ENCODE data around the gene EXOC6B.
A peak's percentile ranks its signal among the peaks of the same experiment; 100 is the strongest.
"Not testable (repeated sequence)": the region's sequence is repeated elsewhere in the genome, so short reads cannot be mapped to it uniquely, and the experiment has no call there.

EXOC6B gene

DNA sequence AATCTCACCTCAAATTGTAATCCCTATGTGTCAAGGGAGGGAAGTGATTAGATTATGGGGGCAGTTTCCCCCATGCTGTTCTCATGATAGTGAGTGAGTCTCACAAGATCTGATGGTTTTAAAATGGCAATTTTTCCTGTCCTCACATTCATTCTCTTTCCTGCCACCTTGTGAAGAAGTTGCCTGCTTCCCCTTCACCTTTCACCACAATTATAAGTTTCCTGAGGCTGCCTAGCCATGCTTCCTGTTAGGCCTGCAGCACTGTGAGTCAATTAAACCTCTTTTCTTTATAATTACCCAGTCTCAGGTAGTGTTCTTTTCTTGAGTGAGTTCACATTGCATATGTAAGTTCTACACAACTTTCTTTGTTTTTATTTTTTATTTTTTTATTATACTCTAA, 271.5 kb downstream of the EXOC6B start:
- FAIRE-seq (no peak), DNase-seq (ENCODE audit: insufficient read length, low spot score) (no peak)
- no peak for TF ChIP-seq POLR2A (IDR thresholded peaks at IDR 0.05; ENCODE audit: low read depth, low read length)

DNA sequence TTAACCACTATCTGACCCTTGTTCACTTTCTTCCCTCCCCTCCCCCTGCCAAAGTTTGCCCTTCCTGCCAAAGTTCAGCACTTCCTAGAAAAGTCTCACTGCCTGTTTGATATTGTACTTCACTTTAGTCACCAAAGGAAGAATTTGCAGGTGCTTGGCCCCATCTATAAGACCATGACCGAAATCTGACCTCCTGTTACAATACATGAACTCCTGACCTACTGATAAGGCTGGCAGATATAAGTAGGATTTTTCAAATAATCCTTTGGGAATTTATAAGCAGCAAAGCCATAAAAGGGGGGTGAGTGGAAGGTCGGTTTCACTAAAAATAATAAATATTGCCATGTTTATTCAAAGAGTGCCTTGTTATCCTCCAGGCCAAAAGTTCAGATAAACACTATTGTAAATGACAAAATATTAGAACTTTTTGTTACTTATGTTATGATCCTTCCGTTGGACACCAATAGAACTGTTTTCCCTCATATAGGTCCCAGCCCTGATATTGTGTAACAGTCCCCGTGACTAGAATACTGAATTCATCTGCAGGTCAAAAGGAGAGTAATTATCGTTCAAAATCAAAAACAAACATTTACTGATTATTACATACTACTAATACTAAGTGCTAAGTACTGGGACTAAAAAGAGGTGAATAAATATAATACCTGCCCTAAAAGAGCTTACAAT, 277.6 kb downstream of the EXOC6B start:
- DNase-seq (ENCODE audit: insufficient read length, low spot score), result no peak
- TF ChIP-seq POLR2A (IDR thresholded peaks at IDR 0.05; ENCODE audit: low read depth, low read length), result no peak
- FAIRE-seq, result no peak

DNA sequence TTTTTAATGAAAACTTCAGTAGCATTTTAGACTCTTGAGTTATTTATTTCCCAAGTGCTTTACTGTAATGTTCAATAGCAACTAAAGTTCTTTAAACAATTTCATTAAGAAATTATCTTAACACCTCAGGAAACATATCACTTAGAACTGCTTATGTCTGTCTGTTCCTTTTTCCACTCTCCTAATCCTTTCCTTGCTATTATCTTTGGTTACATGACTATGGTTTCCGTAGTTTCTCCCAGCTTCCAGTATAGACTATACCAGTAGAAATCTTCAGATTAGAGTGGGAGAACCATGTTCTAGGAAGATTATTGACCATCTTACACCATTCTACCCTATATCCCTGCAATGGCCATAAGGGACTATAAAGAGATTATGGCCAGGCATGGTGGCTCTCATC, 280.0 kb downstream of the EXOC6B start:
- DNase-seq (ENCODE audit: insufficient read length, low spot score) (no peak), FAIRE-seq (no peak)
- no peak for TF ChIP-seq POLR2A (IDR thresholded peaks at IDR 0.05; ENCODE audit: low read depth, low read length)

DNA sequence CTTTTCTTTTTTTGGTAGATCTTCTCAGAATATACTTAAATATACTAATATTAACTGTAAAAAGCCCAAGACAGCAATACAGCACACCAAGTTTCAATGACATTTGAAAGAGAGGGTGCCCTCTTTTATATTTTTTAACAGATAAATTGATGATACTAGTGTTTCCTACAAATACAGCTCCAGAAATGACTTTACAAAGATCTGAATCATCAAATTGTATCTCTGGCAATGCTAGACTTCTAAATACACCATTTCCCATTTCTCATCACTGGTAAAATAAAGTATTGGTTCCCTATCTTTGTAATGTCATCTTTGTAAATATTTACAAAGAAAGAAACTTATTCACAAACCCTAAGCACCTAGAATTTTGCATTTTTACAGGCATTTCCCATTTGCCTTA, 281.3 kb downstream of the EXOC6B start:
- FAIRE-seq, result no peak
- DNase-seq (ENCODE audit: insufficient read length, low spot score), result no peak
- TF ChIP-seq POLR2A (IDR thresholded peaks at IDR 0.05; ENCODE audit: low read depth, low read length), result no peak

DNA sequence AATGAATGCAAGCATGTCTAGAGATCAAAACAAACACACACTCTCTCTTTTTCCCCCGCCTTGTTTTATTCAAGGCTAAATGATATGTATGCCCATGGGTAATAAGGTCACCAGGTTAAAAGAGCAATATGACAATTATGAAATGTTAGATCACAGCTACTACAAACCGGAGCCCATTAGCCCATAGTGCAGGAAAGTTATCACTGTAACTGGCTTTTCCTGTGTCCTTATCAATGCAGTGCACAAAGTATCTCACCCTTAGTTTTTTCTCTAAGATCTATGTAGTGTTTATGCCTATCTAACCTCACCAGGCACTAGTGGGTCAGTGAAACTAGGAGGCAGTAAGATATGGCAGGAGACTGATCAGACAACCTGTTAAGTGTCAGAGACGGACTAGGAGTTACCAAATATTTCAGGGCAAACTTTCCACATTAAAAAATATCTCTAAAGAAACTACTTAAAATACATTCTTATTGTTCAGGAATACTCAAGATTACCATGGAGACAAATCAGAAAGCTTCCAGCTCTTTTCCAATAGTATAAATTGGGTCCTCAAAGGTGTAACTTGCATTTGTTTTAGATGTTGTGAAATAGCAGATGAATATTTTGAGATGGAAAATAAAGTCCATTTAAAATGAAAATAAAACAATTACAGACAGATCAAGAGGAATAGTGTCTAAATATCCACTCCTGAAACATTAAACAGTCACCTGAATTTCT, 282.2 kb downstream of the EXOC6B start:
- no peak for DNase-seq (ENCODE audit: insufficient read length, low spot score)
- FAIRE-seq, result peak; percentile 61
- TF ChIP-seq POLR2A (IDR thresholded peaks at IDR 0.05; ENCODE audit: low read depth, low read length), result no peak

DNA sequence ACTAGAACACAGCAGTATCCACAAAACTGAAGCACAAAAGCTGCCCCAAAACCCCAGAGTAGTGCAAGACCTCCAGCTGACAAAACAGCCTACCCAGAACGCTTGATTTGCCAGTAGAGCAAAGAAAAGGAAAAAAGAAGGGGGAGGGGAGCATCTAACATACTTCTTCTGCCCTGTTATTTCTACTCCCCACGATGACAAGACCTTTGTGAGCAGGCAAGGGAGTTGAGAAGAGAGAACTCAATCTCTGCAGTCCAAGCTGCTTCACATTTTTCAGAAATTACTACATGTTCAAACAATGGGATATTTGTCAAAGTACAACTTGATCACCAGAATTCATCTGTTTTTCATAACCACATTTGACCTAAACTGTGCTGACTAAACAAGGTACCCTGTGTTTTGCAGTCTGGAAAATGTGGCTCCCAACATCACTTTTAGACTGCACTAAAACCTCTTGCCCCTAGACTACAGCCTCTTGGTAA, 286.7 kb downstream of the EXOC6B start:
- DNase-seq (ENCODE audit: insufficient read length, low spot score) (peak; percentile 15), FAIRE-seq (peak; percentile 98)
- TF ChIP-seq POLR2A (IDR thresholded peaks at IDR 0.05; ENCODE audit: low read depth, low read length), result no peak

DNA sequence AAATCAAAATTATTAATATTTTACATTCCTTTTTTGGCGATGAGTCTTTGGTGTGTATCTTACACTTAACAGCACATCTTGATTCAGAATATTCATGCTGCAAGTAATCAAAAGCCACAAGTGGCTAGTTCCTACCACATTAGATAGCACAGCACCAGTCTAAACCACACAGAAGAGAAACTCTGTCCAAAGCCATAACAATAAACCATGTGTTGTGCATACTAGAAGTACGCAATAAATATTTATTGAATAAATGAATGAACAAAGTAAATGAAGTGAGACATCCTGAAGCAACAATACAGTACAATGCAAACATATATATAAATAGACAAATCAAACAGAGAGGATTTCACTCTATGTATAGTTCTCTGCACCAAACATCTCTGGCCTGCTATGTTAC, 287.3 kb downstream of the EXOC6B start:
- no peak for FAIRE-seq

GRCh38 chr2:72535586-72535985, 290.2 kb downstream of the EXOC6B start:
- not testable (repeated sequence) for DNase-seq (ENCODE audit: insufficient read length, low spot score); FAIRE-seq

More for the DNA sequence above, 287.3 kb downstream of the EXOC6B start:
- no peak for DNase-seq (ENCODE audit: insufficient read length, low spot score)
- TF ChIP-seq POLR2A (IDR thresholded peaks at IDR 0.05; ENCODE audit: low read depth, low read length), result no peak

DNA sequence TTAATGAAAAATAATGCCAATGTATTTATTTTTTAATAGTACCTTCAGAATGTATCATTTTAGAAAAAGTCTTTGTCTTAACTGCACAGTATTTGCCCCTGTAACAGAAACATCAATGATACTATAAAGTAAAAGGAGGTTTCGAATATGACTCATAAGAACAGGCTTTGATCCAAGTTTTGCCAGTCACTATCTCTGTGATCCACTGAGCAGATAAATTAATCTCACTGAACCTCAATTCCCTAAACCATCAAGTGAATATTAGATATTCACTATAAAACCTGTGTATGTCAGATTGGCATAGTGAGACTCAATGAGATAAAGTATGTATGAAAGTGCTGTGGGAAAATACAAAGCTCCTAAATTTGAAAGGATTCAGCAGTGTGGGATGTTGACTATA, 292.1 kb downstream of the EXOC6B start:
- TF ChIP-seq POLR2A (IDR thresholded peaks at IDR 0.05; ENCODE audit: low read depth, low read length), result no peak
- DNase-seq (ENCODE audit: insufficient read length, low spot score) (no peak), FAIRE-seq (peak; percentile 84)

- no peak for FAIRE-seq
- DNase-seq (ENCODE audit: insufficient read length, low spot score), result no peak
- no peak for TF ChIP-seq POLR2A (IDR thresholded peaks at IDR 0.05; ENCODE audit: low read depth, low read length)
These were observed 298.4 kb downstream of the EXOC6B start for GRCh38 chr2:72527424-72527823.

DNA sequence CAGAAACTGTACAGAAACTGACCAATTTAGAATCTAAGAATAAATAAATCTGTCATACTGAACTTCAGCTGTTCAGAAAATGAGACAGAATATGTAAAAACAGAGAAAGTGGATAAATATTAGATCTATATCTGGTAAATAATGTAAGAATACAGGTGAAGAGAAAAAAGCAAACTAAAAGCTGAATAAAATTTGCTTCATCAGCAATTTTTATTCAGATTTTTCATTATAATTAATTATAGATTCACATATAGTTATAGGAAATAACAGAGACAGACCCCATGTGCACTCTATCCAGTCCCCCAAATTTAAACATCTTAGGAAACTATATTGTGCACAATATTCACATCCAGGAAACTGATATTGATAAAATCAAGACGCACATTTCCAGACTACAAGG, 299.2 kb downstream of the EXOC6B start:
- no peak for TF ChIP-seq POLR2A (IDR thresholded peaks at IDR 0.05; ENCODE audit: low read depth, low read length)
- no peak for FAIRE-seq
- DNase-seq (ENCODE audit: insufficient read length, low spot score), result no peak

DNA sequence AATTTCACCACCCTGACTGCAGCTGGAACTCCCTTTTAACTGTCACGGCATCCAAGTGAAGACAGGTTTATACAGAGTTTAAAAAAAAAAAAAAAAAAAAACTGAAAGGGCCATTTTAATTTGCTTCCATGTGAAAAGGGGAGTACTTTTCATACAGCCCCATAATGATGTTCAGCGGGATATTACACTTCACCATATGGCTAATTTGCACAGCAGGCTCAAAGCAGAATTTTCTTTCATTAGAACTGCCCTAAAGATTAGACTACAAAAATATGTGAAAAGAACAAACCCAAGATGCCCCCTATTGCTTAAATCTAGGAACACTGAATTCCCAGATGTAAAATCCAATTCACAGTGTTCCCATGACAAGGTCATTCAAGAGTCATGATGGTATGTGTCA, 301.8 kb downstream of the EXOC6B start:
- no peak for DNase-seq (ENCODE audit: insufficient read length, low spot score)
- no peak for FAIRE-seq
- TF ChIP-seq POLR2A (IDR thresholded peaks at IDR 0.05; ENCODE audit: low read depth, low read length), result no peak

- FAIRE-seq (no peak), DNase-seq (ENCODE audit: insufficient read length, low spot score) (no peak)
- TF ChIP-seq POLR2A (IDR thresholded peaks at IDR 0.05; ENCODE audit: low read depth, low read length), result no peak
These were observed 310.1 kb downstream of the EXOC6B start for GRCh38 chr2:72515696-72516095.

DNA sequence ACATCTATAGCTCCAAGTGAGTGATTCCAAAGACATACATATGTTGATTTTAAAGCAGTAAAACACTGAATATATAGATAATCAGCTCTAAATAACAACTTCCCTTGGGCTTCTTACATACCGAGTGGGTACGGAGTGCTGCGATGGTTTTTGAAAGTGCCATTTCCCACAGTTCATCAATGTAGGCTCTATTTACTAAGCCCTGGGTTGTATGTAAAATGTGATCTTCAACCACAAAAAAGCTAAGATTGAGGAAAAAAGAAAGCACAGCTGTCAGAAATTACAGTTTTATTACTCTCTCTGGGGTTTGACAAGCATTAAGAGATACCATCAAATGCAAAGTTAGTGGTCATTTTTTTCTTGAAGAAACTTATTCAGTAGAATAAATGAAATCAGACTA, 312.8 kb downstream of the EXOC6B start:
- TF ChIP-seq POLR2A (IDR thresholded peaks at IDR 0.05; ENCODE audit: low read depth, low read length), result no peak
- FAIRE-seq, result no peak

DNA sequence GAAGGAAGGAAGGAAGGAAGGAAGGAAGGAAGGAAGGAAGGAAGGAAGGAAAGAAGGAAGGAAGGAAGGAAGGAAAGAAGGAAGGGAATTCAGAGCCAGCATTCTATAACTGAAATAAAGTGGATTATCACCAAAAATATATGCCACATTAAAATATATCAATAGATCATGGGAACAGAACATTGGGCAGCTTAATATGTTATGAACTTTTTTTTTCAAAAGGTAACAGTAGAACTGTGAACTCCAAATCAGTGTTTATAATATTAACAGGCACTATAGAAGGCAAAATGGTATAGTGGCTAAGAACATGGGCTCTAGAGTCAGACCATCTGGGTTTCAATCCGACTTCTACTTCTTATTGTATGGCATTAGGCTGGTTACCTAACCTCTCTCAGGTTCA, 313.5 kb downstream of the EXOC6B start:
- FAIRE-seq (no peak), DNase-seq (ENCODE audit: insufficient read length, low spot score) (no peak)
- no peak for TF ChIP-seq POLR2A (IDR thresholded peaks at IDR 0.05; ENCODE audit: low read depth, low read length)

More for the DNA sequence above, 312.8 kb downstream of the EXOC6B start:
- DNase-seq (ENCODE audit: insufficient read length, low spot score), result no peak
